Measurements from ENCODE around the gene SEC24C. TPM values are rescaled to one million over a fixed set of nuclear protein-coding genes. Genes with fewer than 3 reads are reported as not detected.
"Not testable (repeated sequence)": the region's sequence is repeated elsewhere in the genome, so short reads cannot be mapped to it uniquely, and the experiment has no call there.

SEC24C gene
- total RNA-seq, 1 experiment from 2014 or later = 74.9 TPM

GRCh38 chr10:73785211-73785720, 41.1 kb downstream of the SEC24C start, which contains the start of gene ZSWIM8:
Gene ZSWIM8, plus strand, starts transcription at chr10:73785606. Its CDS starts 273 bp downstream, at chr10:73785879.
- no TSS peak for BruUV-seq (replicated peaks)
- peak; percentile 97 for DNase-seq (ENCODE audit: low spot score)
- CTCF ChIA-PET = no interaction called here
- Histone ChIP-seq H3K27me3 (replicated peaks; ENCODE audit: insufficient read depth, low read depth, low read length, poor library complexity) (no peaks in the 10 kb centered on the region), H3K4me1 (ENCODE audit: insufficient read depth, low read length, poor library complexity, severe bottlenecking) (peaks cover 12% of the 10 kb centered on the region), H3K4me3 (ENCODE audit: low read depth, low read length, poor library complexity, severe bottlenecking) (peak within 1 kb of the TSS; percentile 98), H3K27ac (ENCODE audit: low read depth, low read length, poor library complexity, severe bottlenecking) (peak within 1 kb of the TSS; percentile 66), H3K36me3 (ENCODE audit: insufficient read depth, low read length, poor library complexity, severe bottlenecking) (peaks cover 10% of the 10 kb centered on the region), H3K9me3 (ENCODE audit: low read depth, low read length, poor library complexity, severe bottlenecking) (no peaks in the 10 kb centered on the region)
- intact Hi-C loops (cut with micrococcal nuclease; ENCODE audit: unreplicated experiment) = loop anchor here (1.0 kb wide), 1 partner anchor 25 kb away; no protein-coding TSS in a partner anchor
- no peak for TF ChIP-seq CTCF (conservative IDR thresholded peaks at IDR 0.05; ENCODE audit: low read depth, low read length)
- TF ChIP-seq EZH2 (IDR thresholded peaks at IDR 0.05; ENCODE audit: borderline replicate concordance, low read depth, low read length, poor library complexity, severe bottlenecking) = no peak
- POLR2A ChIA-PET (ENCODE audit: low non-redundant PET) = no interaction called here

- H3K9me3 ChIP-seq (ENCODE audit: low read depth, low read length, poor library complexity, severe bottlenecking) = no peaks in the 10 kb centered on the region
- no peaks in the 10 kb centered on the region for H3K27me3 ChIP-seq (replicated peaks; ENCODE audit: insufficient read depth, low read depth, low read length, poor library complexity)
- peak overlapping the region; percentile 98 for H3K4me3 ChIP-seq (ENCODE audit: low read depth, low read length, poor library complexity, severe bottlenecking)
- peaks cover 5% of the 10 kb centered on the region for H3K4me1 ChIP-seq (ENCODE audit: insufficient read depth, low read length, poor library complexity, severe bottlenecking)
- ChIA-PET POLR2A (ENCODE audit: low non-redundant PET) (no interaction called here), CTCF (no interaction called here)
- H3K36me3 ChIP-seq (ENCODE audit: insufficient read depth, low read length, poor library complexity, severe bottlenecking) = peaks cover 16% of the 10 kb centered on the region
- TF ChIP-seq EZH2 (IDR thresholded peaks at IDR 0.05; ENCODE audit: borderline replicate concordance, low read depth, low read length, poor library complexity, severe bottlenecking) (no peak), CTCF (conservative IDR thresholded peaks at IDR 0.05; ENCODE audit: low read depth, low read length) (no peak)
- H3K27ac ChIP-seq (ENCODE audit: low read depth, low read length, poor library complexity, severe bottlenecking) = peak overlapping the region; percentile 66
- DNase-seq (ENCODE audit: low spot score) = peak; percentile 19
- intact Hi-C loops (cut with micrococcal nuclease; ENCODE audit: unreplicated experiment) = loop anchor here (1.0 kb wide), 1 partner anchor 24 kb away; no protein-coding TSS in a partner anchor
- no TSS peak for BruUV-seq (replicated peaks)
Measured at GRCh38 chr10:73785721-73786511, 41.7 kb downstream of the SEC24C start.

- Histone ChIP-seq H3K9me3 (ENCODE audit: low read depth, low read length, poor library complexity, severe bottlenecking) (no peaks in the 10 kb centered on the region), H3K4me1 (ENCODE audit: insufficient read depth, low read length, poor library complexity, severe bottlenecking) (peaks cover 3% of the 10 kb centered on the region), H3K27ac (ENCODE audit: low read depth, low read length, poor library complexity, severe bottlenecking) (no peak overlapping the region), H3K36me3 (ENCODE audit: insufficient read depth, low read length, poor library complexity, severe bottlenecking) (peaks cover 20% of the 10 kb centered on the region), H3K27me3 (replicated peaks; ENCODE audit: insufficient read depth, low read depth, low read length, poor library complexity) (no peaks in the 10 kb centered on the region), H3K4me3 (ENCODE audit: low read depth, low read length, poor library complexity, severe bottlenecking) (peak overlapping the region; percentile 98)
- CTCF ChIA-PET = no interaction called here
- BruUV-seq (replicated peaks) = no TSS peak
- DNase-seq (ENCODE audit: low spot score) = no peak
- intact Hi-C loops (cut with micrococcal nuclease; ENCODE audit: unreplicated experiment) = no loop called here
- TF ChIP-seq CTCF (conservative IDR thresholded peaks at IDR 0.05; ENCODE audit: low read depth, low read length) (no peak), EZH2 (IDR thresholded peaks at IDR 0.05; ENCODE audit: borderline replicate concordance, low read depth, low read length, poor library complexity, severe bottlenecking) (no peak)
- POLR2A ChIA-PET (ENCODE audit: low non-redundant PET) = no interaction called here
Measured at GRCh38 chr10:73786512-73786885, 42.3 kb downstream of the SEC24C start.

GRCh38 chr10:73787031-73787800, 43.0 kb downstream of the SEC24C start:
- BruUV-seq (replicated peaks); DNase-seq (ENCODE audit: low spot score); H3K9me3 ChIP-seq (ENCODE audit: low read depth, low read length, poor library complexity, severe bottlenecking); H3K4me1 ChIP-seq (ENCODE audit: insufficient read depth, low read length, poor library complexity, severe bottlenecking); H3K27me3 ChIP-seq (replicated peaks; ENCODE audit: insufficient read depth, low read depth, low read length, poor library complexity); POLR2A ChIA-PET (ENCODE audit: low non-redundant PET); H3K27ac ChIP-seq (ENCODE audit: low read depth, low read length, poor library complexity, severe bottlenecking); CTCF ChIA-PET; H3K4me3 ChIP-seq (ENCODE audit: low read depth, low read length, poor library complexity, severe bottlenecking); intact Hi-C loops (cut with micrococcal nuclease; ENCODE audit: unreplicated experiment): not testable (repeated sequence)
- peaks cover 20% of the 10 kb centered on the region for H3K36me3 ChIP-seq (ENCODE audit: insufficient read depth, low read length, poor library complexity, severe bottlenecking)
